GM12878 (cell line): ENCODE data around the gene TMEM196. TPM values are rescaled to one million over a fixed set of nuclear protein-coding genes. Genes with fewer than 3 reads are reported as not detected.

Experiments
- ASH2L ChIP-seq: fragments of 300-600, 200-600 bp; sonication (generic); IDR thresholded peaks from 2 replicates; pipeline ENCODE4 v1.6.1; 2017; ENCODE audit warnings: low read depth, mild to moderate bottlenecking, borderline replicate concordance
- BMI1 ChIP-seq: fragments of 450-650 bp; IDR thresholded peaks from 2 replicates; pipeline ENCODE4 v1.6.1; 2016; ENCODE audit warnings: mild to moderate bottlenecking, moderate library complexity, borderline replicate concordance
- KLF5 ChIP-seq: fragments of 450-650 bp; IDR thresholded peaks from 2 replicates; pipeline ENCODE4 v1.6.1; 2014; ENCODE audit warnings: mild to moderate bottlenecking; ENCODE audit not compliant: partially characterized antibody
- MLLT1 ChIP-seq: fragments of 450-650 bp; IDR thresholded peaks from 2 replicates; pipeline ENCODE4 v1.6.1; 2016; ENCODE audit warnings: mild to moderate bottlenecking
- NFXL1 ChIP-seq: fragments of 450-650 bp; IDR thresholded peaks from 2 replicates; pipeline ENCODE4 v1.6.1; 2017; ENCODE audit warnings: antibody characterized with exemption, mild to moderate bottlenecking, borderline replicate concordance
- NFYA ChIP-seq: IDR thresholded peaks from 2 replicates; pipeline ENCODE4 v1.6.1; 2011; ENCODE audit warnings: low read depth, mild to moderate bottlenecking, low read length, improper control_type of control experiment, borderline replicate concordance
- NR2F1 ChIP-seq: fragments of 450-650 bp; conservative IDR thresholded peaks from 2 replicates; pipeline ENCODE4 v1.6.1; 2017; ENCODE audit warnings: mild to moderate bottlenecking
- POLR2AphosphoS5 ChIP-seq: IDR thresholded peaks from 2 replicates; pipeline ENCODE4 v1.6.1; 2011; ENCODE audit warnings: mild to moderate bottlenecking, low read length, inconsistent platforms
- REST ChIP-seq: IDR thresholded peaks from 2 replicates; pipeline ENCODE4 v1.6.1; 2012; ENCODE audit warnings: mild to moderate bottlenecking, low read depth, low read length
- SMARCA5 ChIP-seq: fragments of 450-650 bp; IDR thresholded peaks from 2 replicates; pipeline ENCODE4 v1.6.1; 2017; ENCODE audit warnings: mild to moderate bottlenecking
- SRF ChIP-seq, 2 experiments: IDR thresholded peaks; 2 replicates each; pipeline ENCODE4 v1.6.1; 2011; ENCODE audit warnings: low read depth in 2 of 2, low read length in 2 of 2, mild to moderate bottlenecking in 1 of 2, moderate library complexity in 1 of 2
- ZBTB40 ChIP-seq: fragments of 450-650 bp; IDR thresholded peaks from 2 replicates; pipeline ENCODE4 v1.6.1; 2016; ENCODE audit warnings: mild to moderate bottlenecking, moderate library complexity, borderline replicate concordance
- ZNF24 ChIP-seq: fragments of 450-650 bp; IDR thresholded peaks from 2 replicates; pipeline ENCODE4 v1.6.1; 2017; ENCODE audit warnings: antibody characterized with exemption, mild to moderate bottlenecking
- ZNF274 ChIP-seq: IDR thresholded peaks from one replicate; pipeline ENCODE4 v1.8.0; 2011; ENCODE audit not compliant: insufficient read length, insufficient read depth
- ZZZ3 ChIP-seq: IDR thresholded peaks from 2 replicates; pipeline ENCODE4 v1.6.1; 2011; ENCODE audit warnings: low read depth; ENCODE audit not compliant: control insufficient read depth, insufficient read length
- polyA plus RNA-seq, 11 experiments: library from polyadenylated mRNA; depleted of rRNA in 4 of 11; unstranded in 6 of 11; stranded (reverse) in 5 of 11; fragments of >200 nt; fragmentation: Nextera tagmentation in 4 of 11; fragmentation: Illumina TruSeq in 1 of 11; extraction: Ambion mirVana in 4 of 11; extraction: Trizol in 1 of 11; gene quantifications; 1 replicate in 1 of 11; 2 replicates in 10 of 11; pipeline versions ENCODE4 v1.2.1 to v1.2.3, GENCODE V29; 2011 to 2016; ENCODE audit warnings: inconsistent platforms in 2 of 11, missing spikeins in 2 of 11, low read depth in 1 of 11
- total RNA-seq, 4 experiments: library from RNA; depleted of rRNA in 3 of 4; stranded (reverse); fragments of >200 nt in 3 of 4; fragmentation: Illumina TruSeq in 1 of 4; extraction: Trizol in 1 of 4; gene quantifications; 2 replicates each; pipeline versions ENCODE4 v1.2.1 to v1.2.3, GENCODE V29; 2013 to 2021
- TF ChIP-seq, protein P1 (sequence below): fragments of 450-650 bp; formaldehyde crosslinking; IDR thresholded peaks from 2 replicates; pipeline ENCODE4 v1.4.0; 2022; ENCODE audit warnings: mild to moderate bottlenecking, moderate library complexity

The TMEM196 gene
- total and polyA plus RNA-seq, 10 of the 15 experiments (the other 5 are each of a cell fraction or from before 2014, with no cell fraction given) = 0.04 TPM; not detected in 9

DNA sequence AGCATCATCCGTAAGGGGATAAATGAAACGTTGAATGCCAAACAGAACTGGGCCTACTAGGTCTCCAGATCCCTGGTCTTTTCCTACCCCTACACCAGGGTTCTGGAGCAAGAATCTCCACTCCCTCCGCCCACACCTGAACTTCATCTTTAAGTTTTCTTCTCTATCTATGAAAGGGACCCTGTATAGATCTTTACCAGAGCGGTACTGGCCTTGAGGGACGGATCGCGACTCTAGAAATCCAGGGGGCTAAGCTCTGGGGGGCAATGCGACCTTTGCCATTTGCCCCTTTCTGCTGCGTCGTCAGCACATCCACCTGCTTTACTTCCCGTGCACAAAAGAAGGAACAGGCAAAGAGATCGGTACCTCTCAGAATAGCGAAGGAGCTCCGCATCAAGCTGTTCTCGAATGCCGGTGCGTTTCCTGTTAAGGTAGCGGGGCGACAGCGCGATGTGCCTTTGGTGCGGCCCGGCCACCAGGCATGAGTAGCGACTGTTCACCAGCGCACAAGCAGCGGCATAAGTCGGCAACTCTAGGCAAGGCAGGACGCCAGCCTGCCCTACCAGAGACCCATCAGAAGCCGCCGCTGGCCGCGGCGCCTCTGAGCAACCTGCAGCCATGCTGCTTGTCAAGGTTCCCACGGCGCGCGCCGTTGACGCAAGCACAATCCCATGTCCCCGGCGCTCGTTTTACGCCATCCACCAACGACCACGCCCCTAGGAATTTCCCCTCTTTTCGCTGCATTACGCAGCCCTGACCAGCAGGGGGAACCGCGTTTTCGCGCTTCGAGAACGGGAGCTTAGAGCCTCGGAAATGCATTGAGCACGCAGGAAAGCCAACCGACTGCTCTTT, 64.8 kb downstream of the TMEM196 start, which contains the start of gene POLR1F (continued):
- 0 out of 2 replicates have a peak, but pooled peaks have one; percentile 52 for TF ChIP-seq MLLT1
- peak; percentile 62 for TF ChIP-seq KLF5
- no peak for TF ChIP-seq ZBTB40
- TF ChIP-seq NR2F1 = no peak
- peak; percentile 96 for TF ChIP-seq POLR2AphosphoS5
- TF ChIP-seq ZNF274 = no peak
- TF ChIP-seq NFXL1 = no peak
- TF ChIP-seq NFYA = no peak
- 0 out of 2 replicates have a peak, but pooled peaks have one; percentile 21 for TF ChIP-seq REST
- TF ChIP-seq, protein P1, sequence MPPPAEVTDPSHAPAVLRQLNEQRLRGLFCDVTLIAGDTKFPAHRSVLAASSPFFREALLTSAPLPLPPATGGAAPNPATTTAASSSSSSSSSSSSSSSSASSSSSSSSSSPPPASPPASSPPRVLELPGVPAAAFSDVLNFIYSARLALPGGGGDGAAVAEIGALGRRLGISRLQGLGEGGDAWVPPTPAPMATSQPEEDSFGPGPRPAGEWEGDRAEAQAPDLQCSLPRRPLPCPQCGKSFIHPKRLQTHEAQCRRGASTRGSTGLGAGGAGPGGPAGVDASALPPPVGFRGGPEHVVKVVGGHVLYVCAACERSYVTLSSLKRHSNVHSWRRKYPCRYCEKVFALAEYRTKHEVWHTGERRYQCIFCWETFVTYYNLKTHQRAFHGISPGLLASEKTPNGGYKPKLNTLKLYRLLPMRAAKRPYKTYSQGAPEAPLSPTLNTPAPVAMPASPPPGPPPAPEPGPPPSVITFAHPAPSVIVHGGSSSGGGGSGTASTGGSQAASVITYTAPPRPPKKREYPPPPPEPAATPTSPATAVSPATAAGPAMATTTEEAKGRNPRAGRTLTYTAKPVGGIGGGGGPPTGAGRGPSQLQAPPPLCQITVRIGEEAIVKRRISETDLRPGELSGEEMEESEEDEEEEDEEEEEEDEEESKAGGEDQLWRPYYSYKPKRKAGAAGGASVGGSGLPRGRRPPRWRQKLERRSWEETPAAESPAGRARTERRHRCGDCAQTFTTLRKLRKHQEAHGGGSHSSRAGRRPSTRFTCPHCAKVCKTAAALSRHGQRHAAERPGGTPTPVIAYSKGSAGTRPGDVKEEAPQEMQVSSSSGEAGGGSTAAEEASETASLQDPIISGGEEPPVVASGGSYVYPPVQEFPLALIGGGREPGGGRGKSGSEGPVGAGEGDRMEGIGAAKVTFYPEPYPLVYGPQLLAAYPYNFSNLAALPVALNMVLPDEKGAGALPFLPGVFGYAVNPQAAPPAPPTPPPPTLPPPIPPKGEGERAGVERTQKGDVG = no peak
- no peak for TF ChIP-seq ZNF24
- TF ChIP-seq ZZZ3 = no peak
- TF ChIP-seq BMI1 = no peak
- TF ChIP-seq SRF (IDR thresholded peaks at IDR 0.05; ENCODE audit: low read depth in 2 of 2, low read length in 2 of 2) = peak; percentile 35 to 89; a peak in 3 of 4 replicates
- peak; percentile 67; the same call in 1 of the 2 replicates for TF ChIP-seq SMARCA5
- 0 out of 2 replicates have a peak, but pooled peaks have one; percentile 67 for TF ChIP-seq ASH2L
